Gastrocnemius medialis (tissue), 4 donors: ENCODE measurements around the gene ZACN.

Experiments used
- CTCF ChIP-seq, 5 experiments: fragments of 450-650 bp in 3 of 5; fragments of 200-600 bp in 2 of 5; sonication (generic) in 2 of 5; IDR thresholded peaks in 4 of 5; conservative IDR thresholded peaks in 1 of 5; 1 replicate in 4 of 5; 2 replicates in 1 of 5; pipeline ENCODE4 v1.5.1; 2016 to 2019; ENCODE audit warnings: antibody characterized with exemption in 5 of 5, mild to moderate bottlenecking in 3 of 5, moderate library complexity in 3 of 5
- POLR2A ChIP-seq, 2 donors: fragments of 450-650 bp; IDR thresholded peaks; one replicate each; pipeline ENCODE4 v1.6.1; 2017; ENCODE audit warnings: antibody characterized with exemption in 2 of 2, mild to moderate bottlenecking in 2 of 2, moderate library complexity in 2 of 2

- TF ChIP-seq CTCF (IDR thresholded peaks at IDR 0.05 in 4 of 5, conservative IDR thresholded peaks at IDR 0.05 in 1 of 5) (no peak), POLR2A (IDR thresholded peaks at IDR 0.05) (no peak)
Measured at GRCh38 chr17:76039121-76039520, 39.9 kb upstream of the ZACN start.
